HEK293 (cell line): ENCODE results near the gene PCID2.

Source experiments
- CTCF ChIA-PET: fragments of 350-600 bp; formaldehyde crosslinking; extraction: SDS; loops from one replicate; lab custom pipeline; 2021; ENCODE audit warnings: antibody characterized with exemption; lab: Yijun Ruan, JAX
- POLR2A ChIA-PET: fragments of 300-600 bp; formaldehyde crosslinking; extraction: SDS; loops from one replicate; lab custom pipeline; 2020; ENCODE audit warnings: antibody characterized with exemption, inconsistent platforms; lab: Yijun Ruan, JAX
- H3K27ac ChIP-seq: fragments of 200-500 bp; sonication (Bioruptor generic); 2 replicates; pipeline ENCODE4 v1.5.1; 2014; ENCODE audit warnings: low read depth, low read length, control low read depth, inconsistent platforms; ENCODE audit errors: extremely low read depth
- H3K36me3 ChIP-seq, 2 experiments: fragments of 200-500 bp in 1 of 2; sonication (Bioruptor generic) in 1 of 2; 1 replicate in 1 of 2; 2 replicates in 1 of 2; pipeline ENCODE4 v1.5.1; 2014 to 2017; ENCODE audit warnings: inconsistent platforms in 2 of 2, low read length in 2 of 2; ENCODE audit not compliant: control insufficient read depth in 2 of 2, insufficient read depth in 1 of 2
- H3K4me1 ChIP-seq: fragments of 200-500 bp; sonication (Bioruptor generic); 2 replicates; pipeline ENCODE4 v1.5.1; 2014; ENCODE audit warnings: mild to moderate bottlenecking, low read length, inconsistent platforms; ENCODE audit not compliant: control insufficient read depth, insufficient read depth
- H3K4me3 ChIP-seq: 2 replicates; pipeline ENCODE4 v1.5.1; 2011; ENCODE audit warnings: low read depth, mild to moderate bottlenecking, control low read depth, low read length, moderate library complexity
- H3K9me3 ChIP-seq: fragments of 200-500 bp; sonication (Bioruptor generic); 2 replicates; pipeline ENCODE4 v1.5.1; 2014; ENCODE audit warnings: low read depth, low read length, inconsistent platforms; ENCODE audit not compliant: control insufficient read depth, insufficient read depth
- GLIS1 ChIP-seq: fragments of 450-650 bp; formaldehyde crosslinking; IDR thresholded peaks from 2 replicates; pipeline ENCODE4 v1.5.1; 2016; ENCODE audit warnings: missing biosample characterization, missing genetic modification characterization
- IKZF3 ChIP-seq: fragments of 450-650 bp; IDR thresholded peaks from 2 replicates; pipeline ENCODE4 v1.5.0; 2018; ENCODE audit warnings: missing biosample characterization, mild to moderate bottlenecking, missing genetic modification characterization, moderate library complexity
- PRDM10 ChIP-seq: fragments of 450-650 bp; formaldehyde crosslinking; IDR thresholded peaks from 2 replicates; pipeline ENCODE4 v1.5.1; 2016; ENCODE audit warnings: missing biosample characterization, missing genetic modification characterization
- SETDB1 ChIP-seq: IDR thresholded peaks from one replicate; pipeline ENCODE4 v1.6.1; 2017; ENCODE audit warnings: mild to moderate bottlenecking, low read length, moderate library complexity, mixed read lengths; ENCODE audit not compliant: insufficient read length
- SP2 ChIP-seq: fragments of 450-650 bp; formaldehyde crosslinking; IDR thresholded peaks from 2 replicates; pipeline ENCODE4 v1.5.1; 2016; ENCODE audit warnings: missing biosample characterization, missing genetic modification characterization
- ZBTB17 ChIP-seq: fragments of 450-650 bp; formaldehyde crosslinking; IDR thresholded peaks from 2 replicates; pipeline ENCODE4 v1.5.1; 2016; ENCODE audit warnings: missing biosample characterization, missing genetic modification characterization
- ZIC2 ChIP-seq: fragments of 450-650 bp; formaldehyde crosslinking; IDR thresholded peaks from 2 replicates; pipeline ENCODE4 v1.5.1; 2016; ENCODE audit warnings: missing biosample characterization, missing genetic modification characterization
- ZNF169 ChIP-seq: fragments of 450-650 bp; formaldehyde crosslinking; IDR thresholded peaks from 2 replicates; pipeline ENCODE4 v1.5.1; 2016; ENCODE audit warnings: missing biosample characterization, missing genetic modification characterization
- ZNF221 ChIP-seq: fragments of 450-650 bp; formaldehyde crosslinking; IDR thresholded peaks from 2 replicates; pipeline ENCODE4 v1.5.1; 2017; ENCODE audit warnings: missing biosample characterization, missing genetic modification characterization, borderline replicate concordance
- ZNF596 ChIP-seq: fragments of 450-650 bp; IDR thresholded peaks from 2 replicates; pipeline ENCODE4 v1.5.0; 2018; ENCODE audit warnings: missing biosample characterization, mild to moderate bottlenecking, missing genetic modification characterization, moderate library complexity
- ZNF626 ChIP-seq: fragments of 450-650 bp; sonication (Bioruptor Pico); formaldehyde crosslinking; IDR thresholded peaks from 2 replicates; pipeline ENCODE4 v1.5.1; 2018; ENCODE audit warnings: missing biosample characterization, missing genetic modification characterization, inconsistent platforms
- ZSCAN23 ChIP-seq: fragments of 450-650 bp; formaldehyde crosslinking; IDR thresholded peaks from 2 replicates; pipeline ENCODE4 v1.5.1; 2016; ENCODE audit warnings: missing biosample characterization, missing genetic modification characterization
- TF ChIP-seq, protein P1 (sequence below): fragments of 450-650 bp; formaldehyde crosslinking; IDR thresholded peaks from 2 replicates; pipeline ENCODE4 v1.5.1; 2016; ENCODE audit warnings: missing biosample characterization, missing genetic modification characterization
- TF ChIP-seq, protein P2 (sequence below): fragments of 450-650 bp; formaldehyde crosslinking; IDR thresholded peaks from 2 replicates; pipeline ENCODE4 v1.5.1; 2016; ENCODE audit warnings: missing biosample characterization, missing genetic modification characterization

Gene PCID2

GRCh38 chr13:113151745-113152690, 56.5 kb downstream of the PCID2 start:
- TF ChIP-seq ZBTB17 (tag by site-specific recombination) (peak; percentile 35; the same call in 1 of the 2 replicates), SETDB1 (no peak), GLIS1 (no peak), SP2 (tag by site-specific recombination) (no peak), ZNF596 (tag by site-specific recombination) (peak; percentile 89; the same call in 1 of the 2 replicates), IKZF3 (tag by site-specific recombination) (no peak)
- TF ChIP-seq, all 188 proteins: peak for 2
- CTCF ChIA-PET: no interaction called here
- no peak overlapping the region for H3K4me3 ChIP-seq

DNA sequence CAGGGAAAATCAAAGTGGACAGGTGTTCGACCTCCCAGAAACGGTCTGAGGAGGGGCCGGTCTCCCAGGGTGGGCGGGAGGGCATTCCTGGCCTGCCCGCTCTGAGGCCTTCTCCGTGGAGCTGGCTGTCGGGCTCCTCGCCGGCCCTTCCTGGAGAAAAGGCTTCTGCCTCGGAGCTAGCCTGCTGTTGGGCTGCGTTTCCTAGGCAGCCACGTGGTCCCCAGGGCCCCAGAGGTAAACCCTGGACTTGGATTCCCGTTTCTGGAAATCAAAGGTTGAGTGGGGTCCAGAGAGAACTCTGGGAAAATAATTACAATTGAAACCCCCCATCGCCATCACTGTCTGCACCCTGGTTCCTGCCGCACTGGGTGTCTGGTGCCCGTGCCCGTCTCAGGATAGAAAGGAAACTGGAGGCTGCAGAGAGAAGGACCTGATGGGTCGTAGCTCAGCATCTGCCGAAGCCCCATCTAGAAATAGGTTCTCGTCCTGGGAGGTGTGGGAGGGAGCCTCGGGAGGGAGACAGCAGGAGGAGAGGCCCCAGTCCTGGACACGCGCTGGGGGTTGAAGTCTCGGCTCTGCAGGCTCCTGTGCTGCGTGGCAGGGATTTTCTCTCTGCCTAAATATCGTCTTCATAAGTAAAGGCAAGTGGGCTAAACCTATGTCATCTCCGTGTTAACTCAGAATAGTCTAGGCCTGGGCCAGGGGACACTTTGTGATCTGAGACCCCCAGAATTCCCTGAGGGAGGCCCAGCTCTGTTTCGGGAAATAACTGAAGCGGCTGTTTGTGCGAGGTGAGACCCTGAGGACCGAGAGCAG, 57.7 kb downstream of the PCID2 start:
- ChIA-PET POLR2A (no interaction called here), CTCF (no interaction called here)
- Histone ChIP-seq H3K4me3 (no peak overlapping the region), H3K4me1 (peaks cover 2% of the 10 kb centered on the region), H3K36me3 (no peaks in the 10 kb centered on the region), H3K9me3 (no peaks in the 10 kb centered on the region), H3K27ac (no peak overlapping the region)
- TF ChIP-seq ZBTB17 (tag by site-specific recombination) (peak; percentile 47), ZNF221 (tag by site-specific recombination) (no peak)

More at GRCh38 chr13:113151745-113152690, 56.5 kb downstream of the PCID2 start:
- H3K4me1 ChIP-seq: peaks cover 2% of the 10 kb centered on the region
- no peaks in the 10 kb centered on the region for H3K9me3 ChIP-seq
- no peaks in the 10 kb centered on the region for H3K36me3 ChIP-seq
- H3K27ac ChIP-seq: no peak overlapping the region
- POLR2A ChIA-PET: interaction anchor here (0.6 kb wide), 1 partner anchor 118 kb away, joined by 5 read pairs; no protein-coding TSS in a partner anchor

DNA sequence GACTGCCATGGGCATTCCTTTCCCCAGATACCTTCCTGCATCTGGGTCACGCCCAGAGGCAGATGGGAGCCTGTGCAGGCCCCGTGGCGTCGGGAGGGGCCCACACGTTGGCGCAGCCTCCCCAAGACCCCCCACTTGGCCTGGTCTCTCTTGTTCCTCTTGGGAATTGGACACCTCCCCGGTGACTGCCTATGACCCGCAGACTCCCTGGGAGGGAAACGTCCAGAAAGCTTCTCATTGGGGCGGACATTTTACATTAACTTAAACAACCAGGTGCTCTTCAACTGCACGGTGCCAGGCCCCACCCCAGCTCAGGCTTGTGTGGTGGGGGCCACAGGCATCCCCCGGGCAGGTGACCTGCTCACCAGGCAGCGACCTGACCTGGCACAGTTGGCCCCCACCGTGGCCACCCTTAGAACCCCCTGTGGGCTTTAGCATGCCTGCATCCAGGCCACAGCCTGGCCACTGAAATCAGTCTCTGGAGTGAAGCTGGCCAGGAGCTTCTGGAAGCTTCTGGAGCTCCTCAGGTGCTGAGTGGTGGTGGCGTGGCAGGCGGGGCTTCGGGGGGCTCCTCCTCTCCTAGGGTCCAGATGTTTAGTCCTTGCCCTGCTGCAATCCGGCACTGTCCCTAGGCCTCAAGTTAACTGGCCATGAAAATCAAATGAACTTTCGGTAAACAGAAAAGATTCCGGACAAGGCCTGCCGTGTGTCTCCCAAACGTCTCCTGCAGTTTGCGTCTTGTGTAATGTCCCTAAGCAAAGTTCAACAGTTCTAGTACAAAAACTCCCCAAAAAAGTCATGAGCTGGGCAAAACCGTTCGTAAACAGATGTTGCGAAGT, 58.5 kb downstream of the PCID2 start:
- Histone ChIP-seq H3K4me1 (peaks cover 2% of the 10 kb centered on the region), H3K9me3 (no peaks in the 10 kb centered on the region), H3K4me3 (no peak overlapping the region), H3K27ac (no peak overlapping the region), H3K36me3 (no peaks in the 10 kb centered on the region)
- CTCF ChIA-PET: no interaction called here
- POLR2A ChIA-PET: no interaction called here
- TF ChIP-seq ZNF169 (tag by site-specific recombination) (no peak), ZIC2 (tag by site-specific recombination) (no peak), ZNF626 (tag by site-specific recombination) (no peak), GLIS1 (no peak)
- TF ChIP-seq, protein P1, sequence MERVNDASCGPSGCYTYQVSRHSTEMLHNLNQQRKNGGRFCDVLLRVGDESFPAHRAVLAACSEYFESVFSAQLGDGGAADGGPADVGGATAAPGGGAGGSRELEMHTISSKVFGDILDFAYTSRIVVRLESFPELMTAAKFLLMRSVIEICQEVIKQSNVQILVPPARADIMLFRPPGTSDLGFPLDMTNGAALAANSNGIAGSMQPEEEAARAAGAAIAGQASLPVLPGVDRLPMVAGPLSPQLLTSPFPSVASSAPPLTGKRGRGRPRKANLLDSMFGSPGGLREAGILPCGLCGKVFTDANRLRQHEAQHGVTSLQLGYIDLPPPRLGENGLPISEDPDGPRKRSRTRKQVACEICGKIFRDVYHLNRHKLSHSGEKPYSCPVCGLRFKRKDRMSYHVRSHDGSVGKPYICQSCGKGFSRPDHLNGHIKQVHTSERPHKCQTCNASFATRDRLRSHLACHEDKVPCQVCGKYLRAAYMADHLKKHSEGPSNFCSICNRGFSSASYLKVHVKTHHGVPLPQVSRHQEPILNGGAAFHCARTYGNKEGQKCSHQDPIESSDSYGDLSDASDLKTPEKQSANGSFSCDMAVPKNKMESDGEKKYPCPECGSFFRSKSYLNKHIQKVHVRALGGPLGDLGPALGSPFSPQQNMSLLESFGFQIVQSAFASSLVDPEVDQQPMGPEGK: no peak

DNA sequence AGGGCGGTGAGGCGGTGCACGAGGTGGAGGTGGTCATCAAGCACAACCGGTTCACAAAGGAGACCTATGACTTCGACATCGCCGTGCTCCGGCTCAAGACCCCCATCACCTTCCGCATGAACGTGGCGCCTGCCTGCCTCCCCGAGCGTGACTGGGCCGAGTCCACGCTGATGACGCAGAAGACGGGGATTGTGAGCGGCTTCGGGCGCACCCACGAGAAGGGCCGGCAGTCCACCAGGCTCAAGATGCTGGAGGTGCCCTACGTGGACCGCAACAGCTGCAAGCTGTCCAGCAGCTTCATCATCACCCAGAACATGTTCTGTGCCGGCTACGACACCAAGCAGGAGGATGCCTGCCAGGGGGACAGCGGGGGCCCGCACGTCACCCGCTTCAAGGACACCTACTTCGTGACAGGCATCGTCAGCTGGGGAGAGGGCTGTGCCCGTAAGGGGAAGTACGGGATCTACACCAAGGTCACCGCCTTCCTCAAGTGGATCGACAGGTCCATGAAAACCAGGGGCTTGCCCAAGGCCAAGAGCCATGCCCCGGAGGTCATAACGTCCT, 59.4 kb downstream of the PCID2 start:
- ChIA-PET POLR2A (no interaction called here), CTCF (no interaction called here)
- Histone ChIP-seq H3K9me3 (no peaks in the 10 kb centered on the region), H3K4me1 (no peaks in the 10 kb centered on the region; the same call in 1 of the 2 replicates), H3K4me3 (no peak overlapping the region), H3K36me3 (no peaks in the 10 kb centered on the region), H3K27ac (no peak overlapping the region)
- TF ChIP-seq, protein P2, sequence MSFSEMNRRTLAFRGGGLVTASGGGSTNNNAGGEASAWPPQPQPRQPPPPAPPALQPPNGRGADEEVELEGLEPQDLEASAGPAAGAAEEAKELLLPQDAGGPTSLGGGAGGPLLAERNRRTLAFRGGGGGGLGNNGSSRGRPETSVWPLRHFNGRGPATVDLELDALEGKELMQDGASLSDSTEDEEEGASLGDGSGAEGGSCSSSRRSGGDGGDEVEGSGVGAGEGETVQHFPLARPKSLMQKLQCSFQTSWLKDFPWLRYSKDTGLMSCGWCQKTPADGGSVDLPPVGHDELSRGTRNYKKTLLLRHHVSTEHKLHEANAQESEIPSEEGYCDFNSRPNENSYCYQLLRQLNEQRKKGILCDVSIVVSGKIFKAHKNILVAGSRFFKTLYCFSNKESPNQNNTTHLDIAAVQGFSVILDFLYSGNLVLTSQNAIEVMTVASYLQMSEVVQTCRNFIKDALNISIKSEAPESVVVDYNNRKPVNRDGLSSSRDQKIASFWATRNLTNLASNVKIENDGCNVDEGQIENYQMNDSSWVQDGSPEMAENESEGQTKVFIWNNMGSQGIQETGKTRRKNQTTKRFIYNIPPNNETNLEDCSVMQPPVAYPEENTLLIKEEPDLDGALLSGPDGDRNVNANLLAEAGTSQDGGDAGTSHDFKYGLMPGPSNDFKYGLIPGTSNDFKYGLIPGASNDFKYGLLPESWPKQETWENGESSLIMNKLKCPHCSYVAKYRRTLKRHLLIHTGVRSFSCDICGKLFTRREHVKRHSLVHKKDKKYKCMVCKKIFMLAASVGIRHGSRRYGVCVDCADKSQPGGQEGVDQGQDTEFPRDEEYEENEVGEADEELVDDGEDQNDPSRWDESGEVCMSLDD (tag by site-specific recombination): no peak
- TF ChIP-seq PRDM10 (tag by site-specific recombination) (no peak), ZSCAN23 (tag by site-specific recombination) (no peak)
